IMR-90 (cell line): ENCODE measurements around the gene SLC9A3. TPM values are rescaled to one million over a fixed set of nuclear protein-coding genes. Genes with fewer than 3 reads are reported as not detected.

Experiments used
- ATAC-seq: fragments of 200-7000 bp; cut with Tn5 transposase; 2 replicates; pipeline ENCODE4 v1.9.1; 2020; ENCODE audit warnings: low read depth, mild to moderate bottlenecking, moderate library complexity
- BruUV-seq: library from RNA; stranded (reverse); fragments of 400-500 nt; replicated peaks from 2 replicates; lab custom pipeline; 2021; lab: Mats Ljungman, UMichigan
- CTCF ChIA-PET: fragments of 300-600 bp; formaldehyde crosslinking; extraction: SDS; loops from one replicate; lab custom pipeline; 2021; ENCODE audit warnings: antibody characterized with exemption; lab: Yijun Ruan, JAX
- POLR2A ChIA-PET: fragments of 300-600 bp; sonication (Branson Sonifier 250); formaldehyde crosslinking; loops from one replicate; lab custom pipeline; 2022; ENCODE audit warnings: antibody characterized with exemption; ENCODE audit not compliant: unreplicated experiment; lab: Charles Lee
- DNase-seq: peaks from one replicate; pipeline ENCODE4 v3.0.0; 2013
- H2AFZ ChIP-seq: replicated peaks from 2 replicates; pipeline ENCODE3; 2013; ENCODE audit warnings: low read length, mild to moderate bottlenecking; ENCODE audit not compliant: poor library complexity
- H2AK5ac ChIP-seq: 2 replicates; pipeline ENCODE4 v1.6.1; 2013; ENCODE audit warnings: low read depth, low read length, inconsistent platforms
- H2AK9ac ChIP-seq: replicated peaks from 2 replicates; pipeline ENCODE3; 2013; ENCODE audit warnings: mild to moderate bottlenecking, low read depth, low read length, moderate library complexity; ENCODE audit not compliant: poor library complexity
- H2BK120ac ChIP-seq: 2 replicates; pipeline ENCODE4 v1.6.1; 2013; ENCODE audit warnings: low read depth, low read length, inconsistent platforms
- H2BK15ac ChIP-seq: 3 replicates; pipeline ENCODE4 v1.6.1; 2013; ENCODE audit warnings: low read depth, low read length, inconsistent platforms
- H2BK20ac ChIP-seq: 2 replicates; pipeline ENCODE4 v1.6.1; 2013; ENCODE audit warnings: low read depth, mild to moderate bottlenecking, inconsistent platforms, low read length, moderate library complexity
- H2BK5ac ChIP-seq: 2 replicates; pipeline ENCODE4 v1.6.1; 2013; ENCODE audit warnings: mild to moderate bottlenecking, low read depth, low read length, inconsistent platforms; ENCODE audit not compliant: poor library complexity, severe bottlenecking
- H3K14ac ChIP-seq: replicated peaks from 2 replicates; pipeline ENCODE4 v1.6.1; 2013; ENCODE audit warnings: low read depth, low read length, inconsistent platforms
- H3K18ac ChIP-seq: 2 replicates; pipeline ENCODE4 v1.6.1; 2013; ENCODE audit warnings: low read depth, low read length, control low read depth
- H3K23ac ChIP-seq: 2 replicates; pipeline ENCODE4 v1.6.1; 2013; ENCODE audit warnings: low read depth, low read length, inconsistent platforms
- H3K27ac ChIP-seq: 2 replicates; pipeline ENCODE4 v1.5.1; 2013; ENCODE audit warnings: mild to moderate bottlenecking, control low read depth, low read length; ENCODE audit not compliant: insufficient read depth
- H3K27me3 ChIP-seq: 2 replicates; pipeline ENCODE4 v1.6.1; 2013; ENCODE audit warnings: low read length; ENCODE audit not compliant: control insufficient read depth, insufficient read depth
- H3K36me3 ChIP-seq: 2 replicates; pipeline ENCODE4 v1.6.1; 2013; ENCODE audit warnings: low read length, mixed read lengths; ENCODE audit not compliant: control insufficient read depth, insufficient read depth
- H3K4ac ChIP-seq: 2 replicates; pipeline ENCODE4 v1.6.1; 2013; ENCODE audit warnings: low read depth, low read length, inconsistent platforms
- H3K4me1 ChIP-seq: 2 replicates; pipeline ENCODE4 v1.6.1; 2013; ENCODE audit warnings: low read length, mixed read lengths; ENCODE audit not compliant: control insufficient read depth, insufficient read depth
- H3K4me2 ChIP-seq: 2 replicates; pipeline ENCODE4 v1.6.1; 2013; ENCODE audit warnings: low read depth, mild to moderate bottlenecking, control low read depth, low read length, moderate library complexity
- H3K4me3 ChIP-seq: 2 replicates; pipeline ENCODE4 v1.5.1; 2013; ENCODE audit warnings: low read depth, mild to moderate bottlenecking, control low read depth, low read length, moderate library complexity; ENCODE audit not compliant: insufficient read depth
- H3K56ac ChIP-seq: 2 replicates; pipeline ENCODE4 v1.6.1; 2013; ENCODE audit warnings: low read length, inconsistent platforms; ENCODE audit not compliant: insufficient read depth; ENCODE audit errors: extremely low read depth
- H3K79me1 ChIP-seq, 2 experiments: 2 replicates each; pipeline ENCODE4 v1.6.1; 2013; ENCODE audit warnings: low read length in 2 of 2, inconsistent platforms in 1 of 2, low read depth in 1 of 2
- H3K9ac ChIP-seq: 2 replicates; pipeline ENCODE4 v1.6.1; 2013; ENCODE audit warnings: low read depth, low read length, control low read depth
- H3K9me1 ChIP-seq: 2 replicates; pipeline ENCODE4 v1.6.1; 2013; ENCODE audit warnings: low read length, inconsistent platforms; ENCODE audit not compliant: insufficient read depth
- H3K9me3 ChIP-seq: 2 replicates; pipeline ENCODE4 v1.6.1; 2013; ENCODE audit warnings: low read length; ENCODE audit not compliant: control insufficient read depth, insufficient read depth
- H4K20me1 ChIP-seq: 2 replicates; pipeline ENCODE4 v1.6.1; 2013; ENCODE audit warnings: low read length, inconsistent platforms; ENCODE audit not compliant: insufficient read depth
- H4K5ac ChIP-seq: 2 replicates; pipeline ENCODE4 v1.6.1; 2013; ENCODE audit warnings: mild to moderate bottlenecking, low read depth, low read length, control low read depth
- H4K8ac ChIP-seq, 2 experiments: 2 replicates each; pipeline ENCODE4 v1.6.1; 2013; ENCODE audit warnings: low read depth in 2 of 2, low read length in 2 of 2, control low read depth in 1 of 2, inconsistent platforms in 1 of 2
- H4K91ac ChIP-seq: 2 replicates; pipeline ENCODE4 v1.6.1; 2013; ENCODE audit warnings: low read depth, low read length, inconsistent platforms; ENCODE audit not compliant: insufficient read depth
- BHLHE40 ChIP-seq: fragments of 150-350 bp; IDR thresholded peaks from 2 replicates; pipeline ENCODE4 v1.6.1; 2016; ENCODE audit warnings: mild to moderate bottlenecking, low read depth, low read length
- CEBPB ChIP-seq: IDR thresholded peaks from 2 replicates; pipeline ENCODE4 v1.6.1; 2012; ENCODE audit warnings: low read depth, low read length, improper control_type of control experiment
- CHD1 ChIP-seq: IDR thresholded peaks from 2 replicates; pipeline ENCODE4 v1.6.1; 2012; ENCODE audit warnings: low read depth, low read length, improper control_type of control experiment
- FOS ChIP-seq: fragments of 150-350 bp; IDR thresholded peaks from 2 replicates; pipeline ENCODE4 v1.6.1; 2016; ENCODE audit warnings: low read depth, low read length
- MAFK ChIP-seq: IDR thresholded peaks from 2 replicates; pipeline ENCODE4 v1.6.1; 2012; ENCODE audit warnings: low read depth, low read length, improper control_type of control experiment
- MAZ ChIP-seq: IDR thresholded peaks from 2 replicates; pipeline ENCODE4 v1.6.1; 2012; ENCODE audit warnings: low read depth, mild to moderate bottlenecking, low read length, improper control_type of control experiment, moderate library complexity, borderline replicate concordance
- MXI1 ChIP-seq: IDR thresholded peaks from 2 replicates; pipeline ENCODE4 v1.6.1; 2012; ENCODE audit warnings: low read depth, mild to moderate bottlenecking, low read length, moderate library complexity, borderline replicate concordance
- NFE2L2 ChIP-seq: fragments of 150-350 bp; IDR thresholded peaks from 2 replicates; pipeline ENCODE4 v1.6.1; 2016; ENCODE audit warnings: low read depth, mild to moderate bottlenecking, low read length
- POLR2A ChIP-seq: IDR thresholded peaks from 2 replicates; pipeline ENCODE4 v1.6.1; 2012; ENCODE audit warnings: mild to moderate bottlenecking, low read depth, low read length
- RAD21 ChIP-seq: IDR thresholded peaks from 2 replicates; pipeline ENCODE4 v1.6.1; 2012; ENCODE audit warnings: low read length, improper control_type of control experiment
- RCOR1 ChIP-seq: IDR thresholded peaks from 2 replicates; pipeline ENCODE4 v1.6.1; 2012; ENCODE audit warnings: mild to moderate bottlenecking, low read length, improper control_type of control experiment; ENCODE audit not compliant: insufficient replicate concordance
- RFX5 ChIP-seq: IDR thresholded peaks from 2 replicates; pipeline ENCODE4 v1.8.0; 2012; ENCODE audit warnings: low read depth, mild to moderate bottlenecking, low read length, moderate library complexity
- SMC3 ChIP-seq: fragments of 150-350 bp; IDR thresholded peaks from 2 replicates; pipeline ENCODE4 v1.6.1; 2016; ENCODE audit warnings: low read depth, mild to moderate bottlenecking, antibody characterized with exemption, low read length, moderate library complexity
- WGBS, 2 experiments: methylation state at CpG; one replicate each; pipeline versions ENCODE4 v1.1.5 to v1.1.7; 2013; ENCODE audit warnings: missing lambda C conversion rate in 2 of 2; ENCODE audit not compliant: insufficient read length in 1 of 2; ENCODE audit errors: extremely low coverage in 2 of 2; 5-methylcytosine and 5-hydroxymethylcytosine counted together
- dilution Hi-C: fragments of 300-500 bp; cut with HindIII; formaldehyde crosslinking; loops from one replicate; pipeline ENCODE4 v1.14.3; 2018; ENCODE audit warnings: low sequenced_read_pairs; ENCODE audit not compliant: unreplicated experiment
- in situ Hi-C: fragments of 300-500 bp; cut with MboI; formaldehyde crosslinking; loops from 3 replicates; pipeline ENCODE4 v1.14.3; 2019; ENCODE audit warnings: low sequenced_read_pairs, inconsistent platforms, mixed read lengths
- intact Hi-C: fragments of 100-400 bp; cut with micrococcal nuclease; formaldehyde crosslinking; loops from 2 replicates; pipeline ENCODE4 v1.10.0; 2022
- polyA plus RNA-seq, 3 experiments: library from polyadenylated mRNA; depleted of rRNA; stranded (reverse); fragments of >200 nt; gene quantifications; 2 replicates each; pipeline ENCODE4 v1.2.3, GENCODE V29; 2012; ENCODE audit warnings: low replicate concordance in 1 of 3
- total RNA-seq: library from RNA; depleted of rRNA; stranded (reverse); fragments of >200 nt; gene quantifications from 2 replicates; pipeline ENCODE4 v1.2.3, GENCODE V29; 2012
- TF ChIP-seq, protein P1 (sequence below): fragments of 150-350 bp; IDR thresholded peaks from 2 replicates; pipeline ENCODE4 v1.6.1; 2016; ENCODE audit warnings: low read depth, mild to moderate bottlenecking, low read length, moderate library complexity, borderline replicate concordance
- TF ChIP-seq, protein P2 (sequence below): fragments of 150-350 bp; IDR thresholded peaks from 2 replicates; pipeline ENCODE4 v1.6.1; 2017; ENCODE audit warnings: mild to moderate bottlenecking, antibody characterized with exemption, low read length, low read depth
- TF ChIP-seq, protein P3 (sequence below): conservative IDR thresholded peaks from 2 replicates; pipeline ENCODE4 v1.5.1; 2012; ENCODE audit warnings: mild to moderate bottlenecking, low read depth, low read length, improper control_type of control experiment

SLC9A3 gene
- total and polyA plus RNA-seq, 2 of the 4 experiments (the other 2 are of a cell fraction), result 0.72 to 1.5 TPM

DNA sequence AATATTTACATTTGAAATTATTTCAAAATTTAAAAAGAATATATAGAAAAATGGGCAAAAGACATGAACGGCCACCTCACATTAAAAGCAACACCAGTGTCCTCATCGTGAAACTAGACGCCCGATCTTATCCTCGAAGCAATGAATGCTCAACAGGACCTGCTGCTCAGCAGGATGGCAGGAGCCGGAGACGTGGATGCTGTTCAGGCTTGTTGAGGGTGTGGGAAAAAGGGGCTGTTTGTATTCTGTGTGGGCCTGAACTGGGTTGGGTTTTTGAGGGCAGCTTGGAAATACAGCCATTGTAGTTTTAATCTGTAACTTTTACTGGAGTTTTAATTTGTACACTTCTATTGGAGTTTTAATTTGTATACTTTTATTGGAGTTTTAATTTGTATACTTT is 60.9 kb downstream of the SLC9A3 start:
- no peak overlapping the region for H2AK9ac ChIP-seq
- intact Hi-C loops (no loop called here), in situ Hi-C loops (no loop called here), dilution Hi-C loops (no loop called here)
- ATAC-seq (no peak), DNase-seq (no peak)
- no peak overlapping the region for H3K27ac ChIP-seq
- H3K4me1 ChIP-seq, result peaks cover 2% of the 10 kb centered on the region
- H3K18ac ChIP-seq, result no peak overlapping the region
- H3K27me3 ChIP-seq, result no peaks in the 10 kb centered on the region
- no peak overlapping the region for H4K8ac ChIP-seq
- H2BK20ac ChIP-seq, result no peak overlapping the region
- ChIA-PET CTCF (no interaction called here), POLR2A (no interaction called here)
- H3K56ac ChIP-seq, result no peak overlapping the region
- H3K4me2 ChIP-seq, result no peak overlapping the region
- H3K4me3 ChIP-seq, result no peak overlapping the region
- H3K4ac ChIP-seq, result no peak overlapping the region
- no peak overlapping the region for H2BK5ac ChIP-seq
- WGBS, 2 experiments, result no CpG with 5 or more reads among the region's 7 CpGs
- H2AK5ac ChIP-seq, result no peak overlapping the region
- H2BK120ac ChIP-seq, result no peak overlapping the region
- H3K9ac ChIP-seq, result no peak overlapping the region
- H4K5ac ChIP-seq, result no peak overlapping the region
- H3K9me3 ChIP-seq, result no peaks in the 10 kb centered on the region
- 0 out of 2 replicates have a peak, but pooled peaks cover 3% of the 10 kb centered on the region for H4K20me1 ChIP-seq
- no peak overlapping the region for H2AFZ ChIP-seq
- H3K23ac ChIP-seq, result no peak overlapping the region
- H3K14ac ChIP-seq, result no peak overlapping the region
- H4K91ac ChIP-seq, result no peak overlapping the region
- BruUV-seq, result no TSS peak
- peaks cover 12% of the 10 kb centered on the region; the same call in 1 of the 2 replicates for H3K9me1 ChIP-seq
- peaks cover 67% of the 10 kb centered on the region for H3K36me3 ChIP-seq
- no peak overlapping the region for H2BK15ac ChIP-seq
- TF ChIP-seq RCOR1, result no peak
- no peak for TF ChIP-seq MAFK
- no peak for TF ChIP-seq MAZ
- TF ChIP-seq, protein P1, sequence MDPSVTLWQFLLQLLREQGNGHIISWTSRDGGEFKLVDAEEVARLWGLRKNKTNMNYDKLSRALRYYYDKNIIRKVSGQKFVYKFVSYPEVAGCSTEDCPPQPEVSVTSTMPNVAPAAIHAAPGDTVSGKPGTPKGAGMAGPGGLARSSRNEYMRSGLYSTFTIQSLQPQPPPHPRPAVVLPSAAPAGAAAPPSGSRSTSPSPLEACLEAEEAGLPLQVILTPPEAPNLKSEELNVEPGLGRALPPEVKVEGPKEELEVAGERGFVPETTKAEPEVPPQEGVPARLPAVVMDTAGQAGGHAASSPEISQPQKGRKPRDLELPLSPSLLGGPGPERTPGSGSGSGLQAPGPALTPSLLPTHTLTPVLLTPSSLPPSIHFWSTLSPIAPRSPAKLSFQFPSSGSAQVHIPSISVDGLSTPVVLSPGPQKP, result no peak
- TF ChIP-seq, protein P2, sequence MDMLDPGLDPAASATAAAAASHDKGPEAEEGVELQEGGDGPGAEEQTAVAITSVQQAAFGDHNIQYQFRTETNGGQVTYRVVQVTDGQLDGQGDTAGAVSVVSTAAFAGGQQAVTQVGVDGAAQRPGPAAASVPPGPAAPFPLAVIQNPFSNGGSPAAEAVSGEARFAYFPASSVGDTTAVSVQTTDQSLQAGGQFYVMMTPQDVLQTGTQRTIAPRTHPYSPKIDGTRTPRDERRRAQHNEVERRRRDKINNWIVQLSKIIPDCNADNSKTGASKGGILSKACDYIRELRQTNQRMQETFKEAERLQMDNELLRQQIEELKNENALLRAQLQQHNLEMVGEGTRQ, result no peak
- TF ChIP-seq BHLHE40, result no peak
- no peak for TF ChIP-seq CEBPB
- no peak for TF ChIP-seq RFX5
- TF ChIP-seq NFE2L2, result no peak
- TF ChIP-seq MXI1, result no peak
- TF ChIP-seq CHD1, result no peak
- no peak for TF ChIP-seq RAD21
- TF ChIP-seq, protein P3, sequence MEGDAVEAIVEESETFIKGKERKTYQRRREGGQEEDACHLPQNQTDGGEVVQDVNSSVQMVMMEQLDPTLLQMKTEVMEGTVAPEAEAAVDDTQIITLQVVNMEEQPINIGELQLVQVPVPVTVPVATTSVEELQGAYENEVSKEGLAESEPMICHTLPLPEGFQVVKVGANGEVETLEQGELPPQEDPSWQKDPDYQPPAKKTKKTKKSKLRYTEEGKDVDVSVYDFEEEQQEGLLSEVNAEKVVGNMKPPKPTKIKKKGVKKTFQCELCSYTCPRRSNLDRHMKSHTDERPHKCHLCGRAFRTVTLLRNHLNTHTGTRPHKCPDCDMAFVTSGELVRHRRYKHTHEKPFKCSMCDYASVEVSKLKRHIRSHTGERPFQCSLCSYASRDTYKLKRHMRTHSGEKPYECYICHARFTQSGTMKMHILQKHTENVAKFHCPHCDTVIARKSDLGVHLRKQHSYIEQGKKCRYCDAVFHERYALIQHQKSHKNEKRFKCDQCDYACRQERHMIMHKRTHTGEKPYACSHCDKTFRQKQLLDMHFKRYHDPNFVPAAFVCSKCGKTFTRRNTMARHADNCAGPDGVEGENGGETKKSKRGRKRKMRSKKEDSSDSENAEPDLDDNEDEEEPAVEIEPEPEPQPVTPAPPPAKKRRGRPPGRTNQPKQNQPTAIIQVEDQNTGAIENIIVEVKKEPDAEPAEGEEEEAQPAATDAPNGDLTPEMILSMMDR, result no peak
- no peak for TF ChIP-seq POLR2A
- no peak for TF ChIP-seq SMC3
- no peak for TF ChIP-seq FOS
- peaks cover 4 to 28% of the 10 kb centered on the region in 2 experiments for H3K79me1 ChIP-seq
